ENCODE measurements around the gene TENM4.

DNA sequence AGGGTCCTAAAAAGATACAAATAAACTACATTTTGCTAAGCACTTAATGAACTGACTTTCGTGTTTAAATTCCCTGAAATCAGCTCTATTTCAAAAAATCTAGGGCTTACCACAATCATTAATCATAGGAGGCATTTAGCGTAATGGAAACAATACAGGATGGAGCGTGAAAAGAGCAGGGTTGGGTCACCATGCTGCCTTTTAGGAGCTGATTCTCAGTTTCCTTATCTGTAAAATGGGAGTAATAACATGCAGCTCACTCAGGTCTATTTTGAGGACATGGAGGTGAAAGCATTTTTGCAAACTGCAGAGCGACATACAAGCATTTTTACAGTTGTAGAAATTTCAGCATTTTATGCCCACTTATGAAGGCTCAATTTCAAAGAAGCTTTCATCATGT, 407.0 kb downstream of the TENM4 start:
- TF ChIP-seq, protein P1, sequence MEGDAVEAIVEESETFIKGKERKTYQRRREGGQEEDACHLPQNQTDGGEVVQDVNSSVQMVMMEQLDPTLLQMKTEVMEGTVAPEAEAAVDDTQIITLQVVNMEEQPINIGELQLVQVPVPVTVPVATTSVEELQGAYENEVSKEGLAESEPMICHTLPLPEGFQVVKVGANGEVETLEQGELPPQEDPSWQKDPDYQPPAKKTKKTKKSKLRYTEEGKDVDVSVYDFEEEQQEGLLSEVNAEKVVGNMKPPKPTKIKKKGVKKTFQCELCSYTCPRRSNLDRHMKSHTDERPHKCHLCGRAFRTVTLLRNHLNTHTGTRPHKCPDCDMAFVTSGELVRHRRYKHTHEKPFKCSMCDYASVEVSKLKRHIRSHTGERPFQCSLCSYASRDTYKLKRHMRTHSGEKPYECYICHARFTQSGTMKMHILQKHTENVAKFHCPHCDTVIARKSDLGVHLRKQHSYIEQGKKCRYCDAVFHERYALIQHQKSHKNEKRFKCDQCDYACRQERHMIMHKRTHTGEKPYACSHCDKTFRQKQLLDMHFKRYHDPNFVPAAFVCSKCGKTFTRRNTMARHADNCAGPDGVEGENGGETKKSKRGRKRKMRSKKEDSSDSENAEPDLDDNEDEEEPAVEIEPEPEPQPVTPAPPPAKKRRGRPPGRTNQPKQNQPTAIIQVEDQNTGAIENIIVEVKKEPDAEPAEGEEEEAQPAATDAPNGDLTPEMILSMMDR (IDR thresholded peaks at IDR 0.05; ENCODE audit: low read depth, low read length, missing input control), result no peak
- TF ChIP-seq FOXA1 (IDR thresholded peaks at IDR 0.05), result no peak
- TF ChIP-seq JUND (IDR thresholded peaks at IDR 0.05), result no peak
- TF ChIP-seq, protein P2, sequence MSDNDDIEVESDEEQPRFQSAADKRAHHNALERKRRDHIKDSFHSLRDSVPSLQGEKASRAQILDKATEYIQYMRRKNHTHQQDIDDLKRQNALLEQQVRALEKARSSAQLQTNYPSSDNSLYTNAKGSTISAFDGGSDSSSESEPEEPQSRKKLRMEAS (IDR thresholded peaks at IDR 0.05), result no peak
- TF ChIP-seq TAF1 (conservative IDR thresholded peaks at IDR 0.05), result no peak
- TF ChIP-seq GABPA (IDR thresholded peaks at IDR 0.05 in 1 of 2, conservative IDR thresholded peaks at IDR 0.05 in 1 of 2), result no peak
- TF ChIP-seq EGR1 (IDR thresholded peaks at IDR 0.05; ENCODE audit: low read depth in 2 of 2), result no peak
- TF ChIP-seq RAD21 (IDR thresholded peaks at IDR 0.05), result no peak
- TF ChIP-seq, protein P3, sequence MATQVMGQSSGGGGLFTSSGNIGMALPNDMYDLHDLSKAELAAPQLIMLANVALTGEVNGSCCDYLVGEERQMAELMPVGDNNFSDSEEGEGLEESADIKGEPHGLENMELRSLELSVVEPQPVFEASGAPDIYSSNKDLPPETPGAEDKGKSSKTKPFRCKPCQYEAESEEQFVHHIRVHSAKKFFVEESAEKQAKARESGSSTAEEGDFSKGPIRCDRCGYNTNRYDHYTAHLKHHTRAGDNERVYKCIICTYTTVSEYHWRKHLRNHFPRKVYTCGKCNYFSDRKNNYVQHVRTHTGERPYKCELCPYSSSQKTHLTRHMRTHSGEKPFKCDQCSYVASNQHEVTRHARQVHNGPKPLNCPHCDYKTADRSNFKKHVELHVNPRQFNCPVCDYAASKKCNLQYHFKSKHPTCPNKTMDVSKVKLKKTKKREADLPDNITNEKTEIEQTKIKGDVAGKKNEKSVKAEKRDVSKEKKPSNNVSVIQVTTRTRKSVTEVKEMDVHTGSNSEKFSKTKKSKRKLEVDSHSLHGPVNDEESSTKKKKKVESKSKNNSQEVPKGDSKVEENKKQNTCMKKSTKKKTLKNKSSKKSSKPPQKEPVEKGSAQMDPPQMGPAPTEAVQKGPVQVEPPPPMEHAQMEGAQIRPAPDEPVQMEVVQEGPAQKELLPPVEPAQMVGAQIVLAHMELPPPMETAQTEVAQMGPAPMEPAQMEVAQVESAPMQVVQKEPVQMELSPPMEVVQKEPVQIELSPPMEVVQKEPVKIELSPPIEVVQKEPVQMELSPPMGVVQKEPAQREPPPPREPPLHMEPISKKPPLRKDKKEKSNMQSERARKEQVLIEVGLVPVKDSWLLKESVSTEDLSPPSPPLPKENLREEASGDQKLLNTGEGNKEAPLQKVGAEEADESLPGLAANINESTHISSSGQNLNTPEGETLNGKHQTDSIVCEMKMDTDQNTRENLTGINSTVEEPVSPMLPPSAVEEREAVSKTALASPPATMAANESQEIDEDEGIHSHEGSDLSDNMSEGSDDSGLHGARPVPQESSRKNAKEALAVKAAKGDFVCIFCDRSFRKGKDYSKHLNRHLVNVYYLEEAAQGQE (IDR thresholded peaks at IDR 0.05), result no peak
- TF ChIP-seq YY1 (IDR thresholded peaks at IDR 0.05), result no peak
- TF ChIP-seq SP1 (IDR thresholded peaks at IDR 0.05), result no peak
- TF ChIP-seq, protein P4, sequence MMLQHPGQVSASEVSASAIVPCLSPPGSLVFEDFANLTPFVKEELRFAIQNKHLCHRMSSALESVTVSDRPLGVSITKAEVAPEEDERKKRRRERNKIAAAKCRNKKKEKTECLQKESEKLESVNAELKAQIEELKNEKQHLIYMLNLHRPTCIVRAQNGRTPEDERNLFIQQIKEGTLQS (IDR thresholded peaks at IDR 0.05), result no peak
- TF ChIP-seq RXRA (IDR thresholded peaks at IDR 0.05), result no peak
- no peak for TF ChIP-seq FOXA2 (IDR thresholded peaks at IDR 0.05)
